Vagina (tissue), 2 donors: Measurements from ENCODE around the gene CHST11. TPM values are rescaled to one million over a fixed set of nuclear protein-coding genes. Genes with fewer than 3 reads are reported as not detected.

Experiments used
- DNase-seq, 2 donors: peaks; one replicate each; pipeline ENCODE4 v3.0.0-alpha.2; 2017; ENCODE audit errors: extremely low spot score in 2 of 2
- H3K27ac ChIP-seq: fragments of 200-600 bp; sonication (generic); one replicate; pipeline ENCODE4 v1.5.1; 2019
- H3K27me3 ChIP-seq: fragments of 200-600 bp; sonication (generic); one replicate; pipeline ENCODE4 v1.5.1; 2019
- H3K36me3 ChIP-seq, 2 donors: fragments of 200-600 bp; sonication (generic); one replicate each; pipeline ENCODE4 v1.5.1; 2017 to 2019
- H3K4me1 ChIP-seq: fragments of 200-600 bp; sonication (generic); one replicate; pipeline ENCODE4 v1.5.1; 2019
- H3K4me3 ChIP-seq, 2 donors: fragments of 200-600 bp; sonication (generic); 1 replicate in 1 of 2; 2 replicates in 1 of 2; pipeline ENCODE4 v1.5.1; 2016 to 2019
- H3K9me3 ChIP-seq: fragments of 200-600 bp; sonication (generic); one replicate; pipeline ENCODE4 v1.5.1; 2019
- CTCF ChIP-seq, 3 experiments: fragments of 450-650 bp in 2 of 3; fragments of 200-600 bp in 1 of 3; sonication (generic) in 1 of 3; IDR thresholded peaks; one replicate each; pipeline ENCODE4 v1.5.1; 2017 to 2019; ENCODE audit warnings: antibody characterized with exemption in 3 of 3, mild to moderate bottlenecking in 2 of 3, moderate library complexity in 2 of 3
- POLR2A ChIP-seq, 2 donors: fragments of 450-650 bp; IDR thresholded peaks; one replicate each; pipeline ENCODE4 v1.6.1; 2017; ENCODE audit warnings: antibody characterized with exemption in 2 of 2, mild to moderate bottlenecking in 2 of 2, moderate library complexity in 2 of 2
- POLR2AphosphoS5 ChIP-seq, 2 donors: sonication (generic); formaldehyde crosslinking; IDR thresholded peaks; one replicate each; pipeline ENCODE4 v1.9.0; 2017; ENCODE audit warnings: antibody characterized with exemption in 2 of 2, mild to moderate bottlenecking in 2 of 2, low read depth in 1 of 2; ENCODE audit not compliant: insufficient read depth in 1 of 2
- intact Hi-C: fragments of 100-400 bp; cut with DNase I; formaldehyde crosslinking; loops from one replicate; pipeline ENCODE4 v1.15.1; 2023
- total RNA-seq: library from RNA; depleted of rRNA; stranded (reverse); fragments of >200 nt; gene quantifications from one replicate; pipeline ENCODE4 v1.2.3, GENCODE V29; 2016

CHST11 gene
- total RNA-seq, 1 donor from 2014 or later = 40.0 TPM

- H3K4me1 ChIP-seq = no peaks in the 10 kb centered on the region
- no peaks in the 10 kb centered on the region for H3K27me3 ChIP-seq
- no peaks in the 10 kb centered on the region for H3K36me3 ChIP-seq
- no peak overlapping the region for H3K4me3 ChIP-seq
- intact Hi-C loops = no loop called here
- no peaks in the 10 kb centered on the region for H3K9me3 ChIP-seq
- TF ChIP-seq POLR2AphosphoS5 (IDR thresholded peaks at IDR 0.05; ENCODE audit: insufficient read depth in 1 of 2, low read depth in 1 of 2) (no peak), POLR2A (IDR thresholded peaks at IDR 0.05) (no peak), CTCF (IDR thresholded peaks at IDR 0.05) (no peak)
- H3K27ac ChIP-seq = no peak overlapping the region
- no peak for DNase-seq
Observed at GRCh38 chr12:104772336-104772735, 315.6 kb downstream of the CHST11 start.

GRCh38 chr12:104775731-104776231, 319.0 kb downstream of the CHST11 start:
- intact Hi-C loops = no loop called here
- H3K27me3 ChIP-seq = no peaks in the 10 kb centered on the region
- no peaks in the 10 kb centered on the region for H3K4me1 ChIP-seq
- TF ChIP-seq POLR2AphosphoS5 (IDR thresholded peaks at IDR 0.05; ENCODE audit: insufficient read depth in 1 of 2, low read depth in 1 of 2) = no peak
- TF ChIP-seq POLR2A (IDR thresholded peaks at IDR 0.05) = no peak
- no peak for TF ChIP-seq CTCF (IDR thresholded peaks at IDR 0.05)
- no peaks in the 10 kb centered on the region for H3K36me3 ChIP-seq
- H3K4me3 ChIP-seq = no peak overlapping the region
- no peaks in the 10 kb centered on the region for H3K9me3 ChIP-seq
- DNase-seq = no peak
- H3K27ac ChIP-seq = no peak overlapping the region

GRCh38 chr12:104779134-104779533, 322.4 kb downstream of the CHST11 start:
- Histone ChIP-seq H3K4me1 (no peaks in the 10 kb centered on the region), H3K27ac (no peak overlapping the region), H3K27me3 (no peaks in the 10 kb centered on the region), H3K4me3 (no peak overlapping the region), H3K9me3 (no peaks in the 10 kb centered on the region), H3K36me3 (no peaks in the 10 kb centered on the region)
- intact Hi-C loops = no loop called here
- no peak for DNase-seq
- TF ChIP-seq POLR2A (IDR thresholded peaks at IDR 0.05) (no peak), CTCF (IDR thresholded peaks at IDR 0.05) (no peak), POLR2AphosphoS5 (IDR thresholded peaks at IDR 0.05; ENCODE audit: insufficient read depth in 1 of 2, low read depth in 1 of 2) (no peak)

- H3K4me3 ChIP-seq = no peak overlapping the region
Observed at GRCh38 chr12:104782296-104782695, 325.5 kb downstream of the CHST11 start.

More at GRCh38 chr12:104782296-104782695, 325.5 kb downstream of the CHST11 start:
- DNase-seq = no peak
- TF ChIP-seq POLR2A (IDR thresholded peaks at IDR 0.05) (no peak), CTCF (IDR thresholded peaks at IDR 0.05) (no peak), POLR2AphosphoS5 (IDR thresholded peaks at IDR 0.05; ENCODE audit: insufficient read depth in 1 of 2, low read depth in 1 of 2) (no peak)
- Histone ChIP-seq H3K4me1 (no peaks in the 10 kb centered on the region), H3K36me3 (no peaks in the 10 kb centered on the region), H3K27ac (no peak overlapping the region), H3K9me3 (no peaks in the 10 kb centered on the region), H3K27me3 (no peaks in the 10 kb centered on the region)
- intact Hi-C loops = no loop called here
